NOMO-1 treated with DMSO at 0.1 percent for 48 hours (cell line): Measurements from ENCODE around the gene PLPPR1.

ENCODE experiments used
- DNase-seq: peaks from one replicate; lab custom pipeline; 2025; ENCODE audit not compliant: unreplicated experiment; lab: John Stamatoyannopoulos, UW

PLPPR1 gene

GRCh38 chr9:101201630-101202029 is 173.1 kb downstream of the PLPPR1 start:
- no peak for DNase-seq

GRCh38 chr9:101209670-101210069 is 181.1 kb downstream of the PLPPR1 start:
- no peak for DNase-seq

GRCh38 chr9:101212661-101213060 is 184.1 kb downstream of the PLPPR1 start:
- no peak for DNase-seq

- DNase-seq: no peak
These were observed 190.5 kb downstream of the PLPPR1 start for GRCh38 chr9:101219030-101219429.

- DNase-seq: no peak
These were observed 191.8 kb downstream of the PLPPR1 start for GRCh38 chr9:101220341-101220740.

GRCh38 chr9:101225271-101225670 is 196.7 kb downstream of the PLPPR1 start:
- DNase-seq: no peak

GRCh38 chr9:101226161-101226560 is 197.6 kb downstream of the PLPPR1 start:
- DNase-seq: no peak

- no peak for DNase-seq
These were observed 198.3 kb downstream of the PLPPR1 start for GRCh38 chr9:101226803-101227202.

- DNase-seq: no peak
These were observed 201.1 kb downstream of the PLPPR1 start for GRCh38 chr9:101229606-101230005.

- DNase-seq: no peak
These were observed 204.0 kb downstream of the PLPPR1 start for GRCh38 chr9:101232405-101232977.

- peak; percentile 32 for DNase-seq
These were observed 206.8 kb downstream of the PLPPR1 start for GRCh38 chr9:101235105-101235866.

- no peak for DNase-seq
These were observed 214.1 kb downstream of the PLPPR1 start for GRCh38 chr9:101242651-101243050.

- DNase-seq: no peak
These were observed 218.2 kb downstream of the PLPPR1 start for GRCh38 chr9:101246691-101247090.

GRCh38 chr9:101247297-101247696 is 218.8 kb downstream of the PLPPR1 start:
- DNase-seq: no peak

GRCh38 chr9:101254733-101255433 is 226.4 kb downstream of the PLPPR1 start:
- no peak for DNase-seq

GRCh38 chr9:101264727-101265126 is 236.2 kb downstream of the PLPPR1 start:
- no peak for DNase-seq

- no peak for DNase-seq
These were observed 236.7 kb downstream of the PLPPR1 start for GRCh38 chr9:101265261-101265660.

- no peak for DNase-seq
These were observed 239.9 kb downstream of the PLPPR1 start for GRCh38 chr9:101268426-101268825.

GRCh38 chr9:101269591-101270283 is 241.2 kb downstream of the PLPPR1 start:
- no peak for DNase-seq

- peak; percentile 4 for DNase-seq
These were observed 241.8 kb downstream of the PLPPR1 start for GRCh38 chr9:101270302-101270701.

GRCh38 chr9:101271102-101271501 is 242.6 kb downstream of the PLPPR1 start:
- no peak for DNase-seq
